NCI-H2029 (cell line): Measurements from ENCODE around the gene NDUFAF8.
"Not testable (repeated sequence)": the region's sequence is repeated elsewhere in the genome, so short reads cannot be mapped to it uniquely, and the experiment has no call there.

ENCODE experiments used
- DNase-seq: peaks from one replicate; lab custom pipeline; 2025; lab: John Stamatoyannopoulos, UW

NDUFAF8 gene

GRCh38 chr17:81223762-81224130, 15.4 kb upstream of the NDUFAF8 start:
- DNase-seq, result no peak

- not testable (repeated sequence) for DNase-seq
Measured at GRCh38 chr17:81227630-81228029, 11.5 kb upstream of the NDUFAF8 start.

GRCh38 chr17:81228420-81228819, 10.7 kb upstream of the NDUFAF8 start:
- no peak for DNase-seq

- no peak for DNase-seq
Measured at GRCh38 chr17:81228834-81229665, 10.1 kb upstream of the NDUFAF8 start.

- DNase-seq, result no peak
Measured at GRCh38 chr17:81229666-81229920, 9.5 kb upstream of the NDUFAF8 start.

- DNase-seq, result no peak
Measured at GRCh38 chr17:81230043-81230820, 8.9 kb upstream of the NDUFAF8 start.

- no peak for DNase-seq
Measured at GRCh38 chr17:81231121-81231645, 7.9 kb upstream of the NDUFAF8 start.

GRCh38 chr17:81231766-81232581, 7.1 kb upstream of the NDUFAF8 start:
- no peak for DNase-seq

GRCh38 chr17:81232616-81233241, 6.4 kb upstream of the NDUFAF8 start:
- DNase-seq, result no peak

- DNase-seq, result no peak
Measured at GRCh38 chr17:81233316-81233715, 5.8 kb upstream of the NDUFAF8 start.

- DNase-seq, result no peak
Measured at GRCh38 chr17:81233811-81234505, 5.2 kb upstream of the NDUFAF8 start.

- DNase-seq, result no peak
Measured at GRCh38 chr17:81234506-81234855, 4.6 kb upstream of the NDUFAF8 start.

- no peak for DNase-seq
Measured at GRCh38 chr17:81234940-81235821, 3.9 kb upstream of the NDUFAF8 start.

- DNase-seq, result no peak
Measured at GRCh38 chr17:81235822-81236740, 3.0 kb upstream of the NDUFAF8 start.

- no peak for DNase-seq
Measured at GRCh38 chr17:81236784-81237183, 2.3 kb upstream of the NDUFAF8 start.

GRCh38 chr17:81237591-81238489, 1.3 kb upstream of the NDUFAF8 start:
- DNase-seq, result no peak

GRCh38 chr17:81238490-81238814, 666 bp upstream of the NDUFAF8 start:
- no peak for DNase-seq
